Measurements from ENCODE around the gene CA5A. TPM values are rescaled to one million over a fixed set of nuclear protein-coding genes. Genes with fewer than 3 reads are reported as not detected.

The CA5A gene
- total and polyA plus RNA-seq, 2 experiments from 2014 or later = 1.0 to 1.9 TPM

- no peaks in the 10 kb centered on the region for H3K9me2 ChIP-seq (replicated peaks; ENCODE audit: insufficient read depth)
- TF ChIP-seq, protein P1, sequence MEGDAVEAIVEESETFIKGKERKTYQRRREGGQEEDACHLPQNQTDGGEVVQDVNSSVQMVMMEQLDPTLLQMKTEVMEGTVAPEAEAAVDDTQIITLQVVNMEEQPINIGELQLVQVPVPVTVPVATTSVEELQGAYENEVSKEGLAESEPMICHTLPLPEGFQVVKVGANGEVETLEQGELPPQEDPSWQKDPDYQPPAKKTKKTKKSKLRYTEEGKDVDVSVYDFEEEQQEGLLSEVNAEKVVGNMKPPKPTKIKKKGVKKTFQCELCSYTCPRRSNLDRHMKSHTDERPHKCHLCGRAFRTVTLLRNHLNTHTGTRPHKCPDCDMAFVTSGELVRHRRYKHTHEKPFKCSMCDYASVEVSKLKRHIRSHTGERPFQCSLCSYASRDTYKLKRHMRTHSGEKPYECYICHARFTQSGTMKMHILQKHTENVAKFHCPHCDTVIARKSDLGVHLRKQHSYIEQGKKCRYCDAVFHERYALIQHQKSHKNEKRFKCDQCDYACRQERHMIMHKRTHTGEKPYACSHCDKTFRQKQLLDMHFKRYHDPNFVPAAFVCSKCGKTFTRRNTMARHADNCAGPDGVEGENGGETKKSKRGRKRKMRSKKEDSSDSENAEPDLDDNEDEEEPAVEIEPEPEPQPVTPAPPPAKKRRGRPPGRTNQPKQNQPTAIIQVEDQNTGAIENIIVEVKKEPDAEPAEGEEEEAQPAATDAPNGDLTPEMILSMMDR (IDR thresholded peaks at IDR 0.05; ENCODE audit: poor library complexity) = no peak
- TF ChIP-seq EZH2 (IDR thresholded peaks at IDR 0.05; ENCODE audit: borderline replicate concordance) = no peak
- no peak for TF ChIP-seq EZH2phosphoT487 (IDR thresholded peaks at IDR 0.05; ENCODE audit: low read depth, severe bottlenecking, unreplicated experiment)
- no peak overlapping the region for H3K4me2 ChIP-seq
- H3K27me3 ChIP-seq = no peaks in the 10 kb centered on the region
- no peaks in the 10 kb centered on the region for H3K79me2 ChIP-seq
- no peaks in the 10 kb centered on the region for H3K9me3 ChIP-seq (ENCODE audit: low read depth)
- H3K4me1 ChIP-seq (ENCODE audit: insufficient read depth) = no peaks in the 10 kb centered on the region
- no peak for DNase-seq (ENCODE audit: low spot score)
- H3K4me3 ChIP-seq = no peak overlapping the region
- no peaks in the 10 kb centered on the region for H4K20me1 ChIP-seq (ENCODE audit: insufficient read depth, poor library complexity, severe bottlenecking)
- H3K27ac ChIP-seq = no peak overlapping the region
- WGBS (ENCODE audit: low lambda C conversion rate, missing lambda C conversion rate) = 78% methylated on average over 9 of the region's 10 CpGs
- no peaks in the 10 kb centered on the region for H3K36me3 ChIP-seq (replicated peaks; ENCODE audit: insufficient read depth, low read depth)
- H2AFZ ChIP-seq = no peak overlapping the region
Observed at GRCh38 chr16:87919681-87919994, 16.7 kb downstream of the CA5A start.

DNA sequence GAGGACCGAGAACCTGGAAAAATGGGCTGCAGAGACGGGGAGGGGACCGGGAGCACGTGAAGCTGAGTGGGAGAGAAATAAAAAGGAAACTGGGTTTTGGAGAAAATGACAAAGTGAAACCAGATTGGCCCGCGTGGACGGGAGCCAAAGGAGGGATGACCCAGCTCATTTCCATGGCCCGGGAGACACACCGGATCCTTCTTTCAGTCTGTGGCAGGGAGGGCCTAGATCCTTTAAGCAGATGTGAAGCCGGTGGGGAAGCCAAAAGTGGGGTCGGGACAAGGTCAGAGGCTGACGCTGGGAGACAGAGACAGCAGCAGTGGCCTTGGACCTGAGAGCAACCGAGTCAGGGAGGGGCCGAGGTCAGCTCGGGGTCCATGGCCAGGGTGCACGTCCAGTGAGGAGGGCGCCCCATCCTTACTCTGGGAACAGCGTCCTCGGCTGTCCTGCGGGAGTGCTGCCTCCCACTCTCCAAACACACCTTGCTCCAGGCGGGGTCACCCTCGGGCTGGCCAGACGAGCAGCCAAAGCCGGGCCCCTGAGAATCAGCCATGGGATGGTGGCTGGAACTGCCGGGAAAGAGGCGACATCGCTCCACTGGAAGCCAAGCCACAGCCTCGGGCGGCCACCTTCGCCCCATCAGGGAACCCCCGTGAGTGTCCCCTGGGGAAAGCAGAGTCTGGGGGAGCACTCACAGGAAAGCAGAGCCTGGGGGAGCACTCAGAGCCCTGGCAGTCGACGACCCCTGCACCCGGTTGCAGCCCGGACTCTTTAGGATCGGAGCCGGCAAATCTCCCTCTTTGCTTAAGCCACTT is 17.3 kb downstream of the CA5A start:
- Histone ChIP-seq H3K4me2 (no peak overlapping the region), H3K79me2 (no peaks in the 10 kb centered on the region), H3K9me2 (replicated peaks; ENCODE audit: insufficient read depth) (no peaks in the 10 kb centered on the region), H3K9me3 (ENCODE audit: low read depth) (no peaks in the 10 kb centered on the region), H3K27me3 (no peaks in the 10 kb centered on the region), H3K4me3 (no peak overlapping the region), H2AFZ (no peak overlapping the region), H4K20me1 (ENCODE audit: insufficient read depth, poor library complexity, severe bottlenecking) (no peaks in the 10 kb centered on the region), H3K4me1 (ENCODE audit: insufficient read depth) (no peaks in the 10 kb centered on the region), H3K27ac (no peak overlapping the region), H3K36me3 (replicated peaks; ENCODE audit: insufficient read depth, low read depth) (no peaks in the 10 kb centered on the region)
- TF ChIP-seq EZH2 (IDR thresholded peaks at IDR 0.05; ENCODE audit: borderline replicate concordance) = no peak
- TF ChIP-seq, protein P1 (IDR thresholded peaks at IDR 0.05; ENCODE audit: poor library complexity) = no peak
- no peak for TF ChIP-seq EZH2phosphoT487 (IDR thresholded peaks at IDR 0.05; ENCODE audit: low read depth, severe bottlenecking, unreplicated experiment)
- 87% methylated on average over 37 of the region's 37 CpGs for WGBS (ENCODE audit: low lambda C conversion rate, missing lambda C conversion rate)
- DNase-seq (ENCODE audit: low spot score) = no peak

DNA sequence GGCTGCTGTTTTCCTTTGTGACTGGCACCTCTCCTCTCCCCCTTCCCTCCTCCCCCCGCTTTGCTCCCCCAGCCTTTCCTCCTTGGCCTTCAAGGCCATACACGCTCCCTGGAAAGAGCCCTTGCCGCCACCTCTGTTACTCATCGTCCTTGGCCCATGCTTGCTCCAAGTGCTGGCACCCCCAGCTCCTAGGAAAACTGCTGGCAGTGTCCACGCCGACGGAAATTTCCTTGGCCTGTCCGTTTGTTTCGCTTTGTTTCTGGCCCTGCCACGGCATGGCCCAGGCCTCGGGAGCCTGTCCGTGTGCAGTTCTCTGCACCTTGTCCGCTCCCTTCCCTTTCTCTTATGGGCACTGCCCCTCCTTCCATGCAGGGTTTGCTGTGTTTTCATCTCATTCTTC is 18.0 kb downstream of the CA5A start:
- H3K9me3 ChIP-seq (ENCODE audit: low read depth) = no peaks in the 10 kb centered on the region
- WGBS (ENCODE audit: low lambda C conversion rate, missing lambda C conversion rate) = 89% methylated on average over 11 of the region's 13 CpGs
- DNase-seq (ENCODE audit: low spot score) = no peak
- H3K79me2 ChIP-seq = no peaks in the 10 kb centered on the region
- no peaks in the 10 kb centered on the region for H3K4me1 ChIP-seq (ENCODE audit: insufficient read depth)
- no peaks in the 10 kb centered on the region for H3K36me3 ChIP-seq (replicated peaks; ENCODE audit: insufficient read depth, low read depth)
- H2AFZ ChIP-seq = no peak overlapping the region
- H4K20me1 ChIP-seq (ENCODE audit: insufficient read depth, poor library complexity, severe bottlenecking) = no peaks in the 10 kb centered on the region
- no peak overlapping the region for H3K27ac ChIP-seq
- no peaks in the 10 kb centered on the region for H3K9me2 ChIP-seq (replicated peaks; ENCODE audit: insufficient read depth)
- TF ChIP-seq EZH2 (IDR thresholded peaks at IDR 0.05; ENCODE audit: borderline replicate concordance) (no peak), EZH2phosphoT487 (IDR thresholded peaks at IDR 0.05; ENCODE audit: low read depth, severe bottlenecking, unreplicated experiment) (no peak)
- TF ChIP-seq, protein P1 (IDR thresholded peaks at IDR 0.05; ENCODE audit: poor library complexity) = no peak
- no peaks in the 10 kb centered on the region for H3K27me3 ChIP-seq
- H3K4me2 ChIP-seq = no peak overlapping the region
- H3K4me3 ChIP-seq = no peak overlapping the region
